Activated T-helper 17 cell treated with anti-CD3 and anti-CD28 coated beads, Interleukin-2, amount 50 U/mL, for 72 hours (primary cell): ENCODE data around the gene GRID1. TPM values are rescaled to one million over a fixed set of nuclear protein-coding genes. Genes with fewer than 3 reads are reported as not detected.
A peak's percentile ranks its signal among the peaks of the same experiment; 100 is the strongest.

ENCODE experiments used
- ATAC-seq: fragments of 150-1000 bp; cut with Tn5 transposase; replicated peaks from 2 replicates; pipeline ENCODE4 v1.10.0; 2021; ENCODE audit warnings: mild to moderate bottlenecking, moderate library complexity
- H3K27ac Mint-ChIP-seq: one replicate; pipeline ENCODE4 v1.8.0; 2022; ENCODE audit warnings: mixed read lengths
- H3K27me3 Mint-ChIP-seq: one replicate; pipeline ENCODE4 v1.8.0; 2022; ENCODE audit warnings: mixed read lengths
- H3K36me3 Mint-ChIP-seq: one replicate; pipeline ENCODE4 v1.8.0; 2022; ENCODE audit warnings: low read depth, mild to moderate bottlenecking, mixed read lengths
- H3K4me1 Mint-ChIP-seq: one replicate; pipeline ENCODE4 v1.8.0; 2022; ENCODE audit warnings: mixed read lengths
- H3K4me3 Mint-ChIP-seq: one replicate; pipeline ENCODE4 v1.8.0; 2022; ENCODE audit warnings: mild to moderate bottlenecking, mixed read lengths
- H3K9me3 Mint-ChIP-seq: one replicate; pipeline ENCODE4 v1.8.0; 2022; ENCODE audit warnings: mixed read lengths
- total RNA-seq, 2 donors: library from RNA; stranded (reverse); gene quantifications; one replicate each; pipeline ENCODE4 v1.2.3, GENCODE V29; 2022

Gene GRID1
- total RNA-seq, 2 donors from 2014 or later: not detected

- Mint-ChIP-seq H3K36me3 (no peaks in the 10 kb centered on the region), H3K4me3 (peak overlapping the region; percentile 4), H3K9me3 (no peaks in the 10 kb centered on the region), H3K27ac (no peak overlapping the region), H3K4me1 (peaks cover 6% of the 10 kb centered on the region), H3K27me3 (peaks cover 53% of the 10 kb centered on the region)
- no peak for ATAC-seq
These were observed 1.5 kb upstream of the GRID1 start for GRCh38 chr10:86368046-86368445.

DNA sequence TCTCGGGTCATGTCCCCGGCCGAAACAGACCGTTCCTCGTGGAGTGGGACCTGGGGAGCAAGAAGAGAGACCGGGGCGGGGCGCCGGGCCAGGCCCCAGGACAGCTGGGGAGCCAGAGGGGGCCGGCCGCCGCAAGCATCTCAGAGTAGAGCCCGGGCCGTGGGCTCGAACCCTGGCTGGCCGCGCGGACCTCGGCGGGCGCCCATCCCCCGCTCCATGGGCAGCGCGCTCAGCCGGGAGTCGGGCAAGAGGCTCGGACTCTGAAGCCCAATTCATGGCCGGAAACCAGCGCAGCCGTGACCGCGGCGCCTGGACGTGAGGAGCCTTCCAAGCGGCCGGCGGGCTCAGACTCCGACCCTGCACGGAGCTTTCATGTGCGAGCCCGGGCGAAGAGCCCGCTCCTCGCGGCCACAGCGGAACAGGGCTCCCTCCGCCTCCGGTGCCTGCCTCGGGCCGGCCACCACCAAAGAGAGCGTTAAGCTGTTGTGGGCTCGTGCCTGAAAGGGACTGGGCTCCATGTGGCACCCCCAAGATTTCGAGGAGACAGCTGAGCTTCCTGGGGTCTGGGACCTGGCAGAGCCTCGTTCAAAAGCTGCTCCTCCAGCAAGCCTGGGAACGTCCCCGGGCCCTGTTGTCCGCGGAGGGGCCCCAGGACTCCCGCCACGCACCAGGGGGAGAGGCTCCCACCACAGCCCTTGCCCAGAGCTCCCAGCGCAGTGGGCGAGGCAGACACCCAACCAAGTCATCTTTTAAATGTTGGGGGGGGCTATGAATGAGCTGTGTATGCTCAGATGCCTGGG lies 757 bp upstream of the GRID1 start:
- ATAC-seq: no peak
- no peak overlapping the region for H3K27ac Mint-ChIP-seq
- H3K4me3 Mint-ChIP-seq: peak overlapping the region; percentile 4
- no peaks in the 10 kb centered on the region for H3K9me3 Mint-ChIP-seq
- peaks cover 6% of the 10 kb centered on the region for H3K4me1 Mint-ChIP-seq
- no peaks in the 10 kb centered on the region for H3K36me3 Mint-ChIP-seq
- peaks cover 58% of the 10 kb centered on the region for H3K27me3 Mint-ChIP-seq

GRCh38 chr10:86366902-86367151 lies 232 bp upstream of the GRID1 start:
- H3K9me3 Mint-ChIP-seq: no peaks in the 10 kb centered on the region
- no peak overlapping the region for H3K4me3 Mint-ChIP-seq
- peaks cover 55% of the 10 kb centered on the region for H3K27me3 Mint-ChIP-seq
- H3K4me1 Mint-ChIP-seq: peaks cover 6% of the 10 kb centered on the region
- no peak for ATAC-seq
- no peak overlapping the region for H3K27ac Mint-ChIP-seq
- H3K36me3 Mint-ChIP-seq: no peaks in the 10 kb centered on the region

- peaks cover 56% of the 10 kb centered on the region for H3K27me3 Mint-ChIP-seq
- H3K4me1 Mint-ChIP-seq: peaks cover 6% of the 10 kb centered on the region
- H3K27ac Mint-ChIP-seq: no peak overlapping the region
- H3K4me3 Mint-ChIP-seq: peak overlapping the region; percentile 47
- H3K36me3 Mint-ChIP-seq: no peaks in the 10 kb centered on the region
- H3K9me3 Mint-ChIP-seq: no peaks in the 10 kb centered on the region
- ATAC-seq: no peak
These were observed 1.1 kb downstream of the GRID1 start for GRCh38 chr10:86365346-86366032.

GRCh38 chr10:86364491-86365345 lies 1.9 kb downstream of the GRID1 start:
- Mint-ChIP-seq H3K36me3 (no peaks in the 10 kb centered on the region), H3K4me3 (peak overlapping the region; percentile 47), H3K27me3 (peaks cover 50% of the 10 kb centered on the region), H3K27ac (no peak overlapping the region), H3K9me3 (no peaks in the 10 kb centered on the region), H3K4me1 (peaks cover 6% of the 10 kb centered on the region)
- no peak for ATAC-seq

DNA sequence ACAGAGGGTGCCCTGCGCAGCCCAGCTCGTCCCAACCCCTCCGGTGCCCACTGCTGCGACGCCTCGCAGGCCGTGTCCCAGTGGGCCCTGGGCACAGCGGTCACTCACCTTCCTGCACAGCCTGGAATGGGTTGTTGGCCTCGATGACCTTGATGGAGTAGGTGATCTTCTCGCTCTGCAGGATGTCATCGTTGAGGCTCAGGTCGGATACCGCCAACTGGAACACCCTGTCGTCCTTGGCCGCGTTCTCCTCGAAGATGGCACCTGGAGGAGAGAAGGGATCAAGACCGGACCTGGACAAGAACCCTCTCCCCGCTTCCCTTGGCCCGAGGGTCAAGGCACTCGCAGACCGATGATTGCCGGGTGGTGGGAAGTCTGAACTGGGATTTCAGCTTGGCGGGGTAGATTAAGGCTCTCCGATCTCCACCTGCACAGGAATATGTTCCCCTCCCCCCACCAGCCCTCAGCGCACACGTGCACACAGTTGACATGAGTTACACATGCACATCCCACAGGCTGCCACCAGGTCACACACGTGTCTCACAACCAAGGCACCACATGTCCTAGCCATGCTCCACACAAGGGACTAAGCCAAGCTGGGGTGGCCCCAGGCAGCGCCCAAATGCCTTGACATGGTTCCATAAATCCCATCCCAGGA lies 2.6 kb downstream of the GRID1 start:
- Mint-ChIP-seq H3K27me3 (peaks cover 43% of the 10 kb centered on the region), H3K4me1 (peaks cover 6% of the 10 kb centered on the region), H3K27ac (no peak overlapping the region), H3K9me3 (no peaks in the 10 kb centered on the region), H3K4me3 (peak overlapping the region; percentile 30), H3K36me3 (no peaks in the 10 kb centered on the region)
- ATAC-seq: no peak

- H3K4me1 Mint-ChIP-seq: peaks cover 6% of the 10 kb centered on the region
- H3K9me3 Mint-ChIP-seq: no peaks in the 10 kb centered on the region
- H3K4me3 Mint-ChIP-seq: no peak overlapping the region
- peak; percentile 16 for ATAC-seq
- H3K27me3 Mint-ChIP-seq: peaks cover 36% of the 10 kb centered on the region
- no peaks in the 10 kb centered on the region for H3K36me3 Mint-ChIP-seq
- H3K27ac Mint-ChIP-seq: no peak overlapping the region
These were observed 3.3 kb downstream of the GRID1 start for GRCh38 chr10:86363184-86363832.

DNA sequence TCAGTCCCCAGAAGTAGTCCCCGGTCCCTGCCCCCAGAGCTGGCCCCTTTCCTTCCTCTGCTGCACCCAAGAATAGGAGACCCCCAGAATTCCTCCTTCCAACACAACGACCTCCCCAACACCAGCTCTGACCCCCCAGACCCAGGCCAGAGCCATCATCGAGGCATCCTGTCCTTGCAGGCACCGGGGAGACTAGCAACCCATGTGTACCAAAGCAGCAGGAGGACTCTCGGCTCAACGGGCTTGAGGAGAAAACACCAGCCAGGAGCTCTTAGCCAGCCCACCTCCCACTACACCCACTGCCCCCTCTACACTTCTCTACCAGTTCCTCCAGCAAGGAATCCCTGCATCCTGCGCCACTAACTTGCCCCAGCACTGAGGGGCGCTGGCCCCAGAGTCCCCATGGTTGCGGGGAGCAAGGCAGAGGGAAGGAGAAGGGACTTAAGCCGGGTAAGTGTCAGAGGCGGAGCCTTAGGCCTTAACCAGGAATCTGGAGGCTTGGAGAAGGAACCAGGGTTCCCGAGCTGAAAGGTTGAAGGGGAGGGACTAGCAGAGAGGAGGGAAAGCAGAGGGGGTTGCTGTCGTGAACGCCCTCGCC lies 3.9 kb downstream of the GRID1 start:
- no peak for ATAC-seq
- peaks cover 6% of the 10 kb centered on the region for H3K4me1 Mint-ChIP-seq
- H3K4me3 Mint-ChIP-seq: no peak overlapping the region
- peaks cover 30% of the 10 kb centered on the region for H3K27me3 Mint-ChIP-seq
- no peaks in the 10 kb centered on the region for H3K36me3 Mint-ChIP-seq
- H3K9me3 Mint-ChIP-seq: no peaks in the 10 kb centered on the region
- no peak overlapping the region for H3K27ac Mint-ChIP-seq

GRCh38 chr10:86362129-86362527 lies 4.5 kb downstream of the GRID1 start:
- ATAC-seq: no peak
- Mint-ChIP-seq H3K27me3 (peaks cover 30% of the 10 kb centered on the region), H3K4me3 (no peak overlapping the region), H3K27ac (no peak overlapping the region), H3K4me1 (peaks cover 6% of the 10 kb centered on the region), H3K9me3 (no peaks in the 10 kb centered on the region), H3K36me3 (no peaks in the 10 kb centered on the region)

- no peaks in the 10 kb centered on the region for H3K9me3 Mint-ChIP-seq
- H3K36me3 Mint-ChIP-seq: no peaks in the 10 kb centered on the region
- no peak overlapping the region for H3K27ac Mint-ChIP-seq
- peaks cover 6% of the 10 kb centered on the region for H3K4me1 Mint-ChIP-seq
- ATAC-seq: no peak
- H3K27me3 Mint-ChIP-seq: peaks cover 30% of the 10 kb centered on the region
- H3K4me3 Mint-ChIP-seq: no peak overlapping the region
These were observed 5.2 kb downstream of the GRID1 start for GRCh38 chr10:86361156-86362128.

DNA sequence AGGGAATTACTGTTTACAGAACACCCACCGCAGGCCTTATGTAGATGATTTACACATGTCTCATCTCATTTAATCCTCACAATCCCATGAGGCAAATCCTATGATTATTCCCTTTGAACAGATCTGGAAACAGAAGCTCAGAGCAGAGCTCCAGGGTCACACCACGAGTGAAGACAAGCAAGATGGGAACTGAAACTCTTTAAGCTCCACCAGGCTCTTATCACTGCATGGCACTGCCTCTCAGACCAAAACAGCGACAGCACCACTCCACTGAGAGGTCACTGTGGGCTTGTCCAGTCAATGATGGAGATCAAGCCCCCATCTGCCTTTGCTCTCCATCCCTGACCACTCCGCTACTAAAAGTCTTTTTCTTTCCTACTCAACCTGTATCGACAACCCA lies 5.9 kb downstream of the GRID1 start:
- peaks cover 5% of the 10 kb centered on the region for H3K4me1 Mint-ChIP-seq
- ATAC-seq: no peak
- H3K4me3 Mint-ChIP-seq: no peak overlapping the region
- H3K27ac Mint-ChIP-seq: no peak overlapping the region
- H3K36me3 Mint-ChIP-seq: no peaks in the 10 kb centered on the region
- H3K27me3 Mint-ChIP-seq: peaks cover 28% of the 10 kb centered on the region
- no peaks in the 10 kb centered on the region for H3K9me3 Mint-ChIP-seq

- Mint-ChIP-seq H3K4me3 (no peak overlapping the region), H3K4me1 (no peaks in the 10 kb centered on the region), H3K27ac (no peak overlapping the region), H3K36me3 (no peaks in the 10 kb centered on the region), H3K27me3 (peaks cover 22% of the 10 kb centered on the region), H3K9me3 (no peaks in the 10 kb centered on the region)
- no peak for ATAC-seq
These were observed 6.6 kb downstream of the GRID1 start for GRCh38 chr10:86359954-86360353.

- no peak for ATAC-seq
- H3K27ac Mint-ChIP-seq: no peak overlapping the region
- no peaks in the 10 kb centered on the region for H3K9me3 Mint-ChIP-seq
- no peak overlapping the region for H3K4me3 Mint-ChIP-seq
- peaks cover 17% of the 10 kb centered on the region for H3K27me3 Mint-ChIP-seq
- H3K4me1 Mint-ChIP-seq: no peaks in the 10 kb centered on the region
- no peaks in the 10 kb centered on the region for H3K36me3 Mint-ChIP-seq
These were observed 7.5 kb downstream of the GRID1 start for GRCh38 chr10:86359111-86359510.
